ENCODE results near the gene GAPDH.

GRCh38 chr12:6549684-6550151 lies 15.4 kb downstream of the GAPDH start:
- no peak for TF ChIP-seq TOX (CRISPR knock-in tag; IDR thresholded peaks at IDR 0.05; ENCODE audit: borderline replicate concordance)
- TF ChIP-seq ZFP30 (CRISPR knock-in tag; IDR thresholded peaks at IDR 0.05) = no peak
- no peak for TF ChIP-seq CSDC2 (CRISPR knock-in tag; IDR thresholded peaks at IDR 0.05)
- TF ChIP-seq PPARA (CRISPR knock-in tag; IDR thresholded peaks at IDR 0.05; ENCODE audit: borderline replicate concordance) = no peak
- no peak for TF ChIP-seq BACH2 (CRISPR knock-in tag; IDR thresholded peaks at IDR 0.05; ENCODE audit: borderline replicate concordance)
